UCSD-AML1 (cell line): Measurements from ENCODE around the gene MATCAP1.

ENCODE experiments used
- DNase-seq: peaks from one replicate; lab custom pipeline; 2025; ENCODE audit not compliant: unreplicated experiment; lab: John Stamatoyannopoulos, UW

MATCAP1 gene

GRCh38 chr16:67191995-67192681, 8.4 kb upstream of the MATCAP1 start, which contains the start of gene E2F4:
E2F4 (plus strand) TSS chr16:67192155; CDS start chr16:67192228, 73 bp downstream.
- DNase-seq = peak; percentile 92

GRCh38 chr16:67191411-67191994, 7.7 kb upstream of the MATCAP1 start:
- DNase-seq = no peak

- DNase-seq = no peak
Measured at GRCh38 chr16:67190448-67191399, 7.0 kb upstream of the MATCAP1 start.

GRCh38 chr16:67190041-67190440, 6.3 kb upstream of the MATCAP1 start, which contains the start of gene EXOC3L1:
EXOC3L1 (minus strand) TSS chr16:67190136; CDS start chr16:67189676, 460 bp downstream.
- DNase-seq = peak; percentile 49

- no peak for DNase-seq
Measured at GRCh38 chr16:67188798-67189197, 5.0 kb upstream of the MATCAP1 start.

GRCh38 chr16:67188323-67188722, 4.6 kb upstream of the MATCAP1 start:
- DNase-seq = no peak

- no peak for DNase-seq
Measured at GRCh38 chr16:67187175-67187890, 3.6 kb upstream of the MATCAP1 start.

GRCh38 chr16:67186550-67186950, 2.8 kb upstream of the MATCAP1 start:
- DNase-seq = no peak

- no peak for DNase-seq
Measured at GRCh38 chr16:67185651-67186134, 1.9 kb upstream of the MATCAP1 start.

GRCh38 chr16:67184995-67185650, 1.4 kb upstream of the MATCAP1 start:
- peak; percentile 83 for DNase-seq

- no peak for DNase-seq
Measured at GRCh38 chr16:67184453-67184994, 761 bp upstream of the MATCAP1 start.

GRCh38 chr16:67183284-67183626, 508 bp downstream of the MATCAP1 start:
- no peak for DNase-seq

- no peak for DNase-seq
Measured at GRCh38 chr16:67182288-67182687, 1.5 kb downstream of the MATCAP1 start.

GRCh38 chr16:67181346-67181745, 2.4 kb downstream of the MATCAP1 start:
- DNase-seq = no peak

GRCh38 chr16:67180166-67180565, 3.6 kb downstream of the MATCAP1 start:
- DNase-seq = no peak

GRCh38 chr16:67179421-67180080, 4.2 kb downstream of the MATCAP1 start:
- peak; percentile 24 for DNase-seq

GRCh38 chr16:67177743-67178699, 5.7 kb downstream of the MATCAP1 start:
- no peak for DNase-seq

GRCh38 chr16:67176662-67177061, 7.1 kb downstream of the MATCAP1 start:
- DNase-seq = no peak
